HG03280 (cell line): Measurements from ENCODE around the gene TMEM131.

Experiments
- ATAC-seq: cut with Tn5 transposase; IDR thresholded peaks from one replicate; pipeline ENCODE4 v1.9.1; 2021; ENCODE audit warnings: mild to moderate bottlenecking, moderate library complexity; ENCODE audit not compliant: unreplicated experiment

The TMEM131 gene

GRCh38 chr2:97745474-97746174 lies 250.1 kb downstream of the TMEM131 start:
- no peak for ATAC-seq

GRCh38 chr2:97743913-97744312 lies 251.8 kb downstream of the TMEM131 start:
- ATAC-seq: no peak

DNA sequence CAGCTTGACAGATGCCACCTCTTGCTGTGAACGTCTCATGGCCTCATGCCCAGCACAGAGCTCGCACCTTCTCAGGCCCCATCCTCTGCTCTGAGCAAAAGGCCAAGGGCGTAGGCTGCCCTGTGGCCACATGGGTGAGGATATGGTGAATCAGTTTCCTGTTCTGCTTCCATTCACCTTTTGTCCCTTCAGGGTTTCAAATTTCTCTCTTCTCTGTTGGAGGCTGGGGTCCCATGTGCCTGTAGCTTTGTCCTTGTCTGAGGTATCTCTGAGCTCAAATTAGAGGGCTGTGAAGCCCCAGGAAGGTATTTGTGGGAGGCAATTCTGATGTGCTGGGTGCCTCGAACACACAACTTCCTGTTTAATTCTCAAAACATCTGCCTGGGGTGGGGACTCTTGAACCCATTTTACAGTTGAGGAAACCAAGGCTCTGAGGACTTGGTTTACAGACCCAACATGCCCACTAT lies 253.3 kb downstream of the TMEM131 start:
- ATAC-seq: no peak

- no peak for ATAC-seq
These were observed 254.1 kb downstream of the TMEM131 start for GRCh38 chr2:97741686-97742085.

GRCh38 chr2:97741251-97741650 lies 254.5 kb downstream of the TMEM131 start:
- ATAC-seq: no peak

DNA sequence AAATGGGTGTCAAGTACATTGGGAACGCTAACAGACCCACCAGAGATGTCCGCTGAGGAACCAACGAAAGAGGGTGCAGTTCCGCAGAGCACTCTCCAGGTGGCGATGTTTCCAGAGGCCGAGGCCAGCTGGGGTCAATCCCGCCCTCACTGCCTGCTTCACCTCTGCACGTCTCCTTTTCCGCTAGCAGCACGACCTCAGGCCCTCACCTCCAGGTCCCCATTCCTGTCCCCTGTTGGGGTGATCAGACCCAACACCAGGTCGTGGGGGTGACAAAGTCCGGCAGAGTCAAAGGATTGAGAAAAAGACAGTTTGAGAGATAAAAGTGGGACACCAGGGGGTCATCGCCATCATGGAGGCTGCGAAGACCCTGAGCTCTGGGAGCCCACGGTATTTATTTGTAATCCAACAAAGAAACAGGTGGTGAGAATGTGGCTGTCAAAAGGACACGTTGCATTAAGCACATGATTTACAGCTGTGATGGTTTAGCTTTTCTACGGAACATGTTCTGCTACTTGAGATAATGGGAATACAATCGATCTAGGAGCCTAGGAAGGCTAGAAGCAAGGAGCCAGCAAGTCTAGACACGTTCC lies 255.1 kb downstream of the TMEM131 start:
- ATAC-seq: peak; percentile 48

GRCh38 chr2:97739893-97740245 lies 255.9 kb downstream of the TMEM131 start:
- no peak for ATAC-seq

- ATAC-seq: no peak
These were observed 256.5 kb downstream of the TMEM131 start for GRCh38 chr2:97739020-97739892.

DNA sequence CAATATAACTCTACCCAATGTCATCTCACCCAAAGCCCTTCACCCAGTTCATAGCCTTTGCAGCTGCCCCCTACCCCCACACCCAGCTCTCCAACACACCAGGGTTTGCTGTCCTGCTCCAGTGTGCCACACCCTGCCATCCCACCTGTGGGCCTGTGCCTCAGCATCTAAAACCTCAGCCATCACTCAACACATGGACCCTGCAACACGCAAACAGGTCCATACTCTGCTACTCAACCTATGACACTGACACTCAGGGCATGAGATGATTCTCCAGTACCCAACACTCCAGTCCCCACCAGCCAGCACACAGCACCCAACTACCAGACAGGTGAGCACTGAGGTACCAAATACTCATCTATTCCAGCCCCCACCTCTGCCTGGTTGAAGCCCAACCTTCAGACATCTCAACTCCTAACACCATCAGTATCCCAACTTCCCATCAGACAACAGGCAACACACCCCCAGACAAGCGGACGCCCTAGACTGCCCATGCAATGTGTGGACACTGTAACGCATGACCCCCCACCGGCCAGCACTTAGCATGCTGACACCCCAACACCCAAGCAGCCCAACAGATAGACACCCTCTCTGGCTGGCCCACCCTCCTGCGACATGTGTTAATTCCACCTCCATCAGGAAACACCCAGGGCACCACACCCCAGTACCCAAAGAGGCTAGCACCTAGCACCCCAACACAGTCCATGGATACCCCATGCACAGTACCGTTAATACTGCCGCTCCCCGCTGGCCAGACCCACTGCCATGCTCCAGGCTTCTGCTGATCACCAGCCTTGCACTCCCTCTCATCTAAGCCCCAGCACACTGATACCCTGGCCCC lies 257.3 kb downstream of the TMEM131 start:
- ATAC-seq: no peak

DNA sequence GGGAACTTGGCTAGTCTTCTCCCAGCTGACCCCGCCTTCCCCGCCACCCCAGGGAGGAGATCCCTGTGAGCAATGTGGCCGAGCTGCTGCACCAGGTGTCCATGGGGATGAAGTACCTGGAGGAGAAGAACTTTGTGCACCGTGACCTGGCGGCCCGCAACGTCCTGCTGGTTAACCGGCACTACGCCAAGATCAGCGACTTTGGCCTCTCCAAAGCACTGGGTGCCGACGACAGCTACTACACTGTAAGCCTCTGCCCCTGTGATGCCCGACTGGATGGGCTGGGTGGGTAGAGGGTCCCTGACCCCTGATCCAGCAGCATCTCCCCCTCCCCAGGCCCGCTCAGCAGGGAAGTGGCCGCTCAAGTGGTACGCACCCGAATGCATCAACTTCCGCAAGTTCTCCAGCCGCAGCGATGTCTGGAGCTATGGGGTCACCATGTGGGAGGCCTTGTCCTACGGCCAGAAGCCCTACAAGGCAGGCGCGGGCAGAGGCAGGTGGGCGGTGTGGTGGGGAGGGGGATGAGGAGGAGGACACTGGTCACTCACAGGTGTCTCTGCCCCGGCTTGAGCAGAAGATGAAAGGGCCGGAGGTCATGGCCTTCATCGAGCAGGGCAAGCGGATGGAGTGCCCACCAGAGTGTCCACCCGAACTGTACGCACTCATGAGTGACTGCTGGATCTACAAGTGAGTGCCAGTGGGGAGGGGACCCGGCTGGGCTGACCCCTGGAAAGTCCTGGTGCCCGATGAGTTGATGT lies 258.1 kb downstream of the TMEM131 start:
- no peak for ATAC-seq

GRCh38 chr2:97736608-97737330 lies 259.0 kb downstream of the TMEM131 start:
- ATAC-seq: no peak

GRCh38 chr2:97736185-97736584 lies 259.6 kb downstream of the TMEM131 start:
- no peak for ATAC-seq

- no peak for ATAC-seq
These were observed 260.6 kb downstream of the TMEM131 start for GRCh38 chr2:97735161-97735561.

DNA sequence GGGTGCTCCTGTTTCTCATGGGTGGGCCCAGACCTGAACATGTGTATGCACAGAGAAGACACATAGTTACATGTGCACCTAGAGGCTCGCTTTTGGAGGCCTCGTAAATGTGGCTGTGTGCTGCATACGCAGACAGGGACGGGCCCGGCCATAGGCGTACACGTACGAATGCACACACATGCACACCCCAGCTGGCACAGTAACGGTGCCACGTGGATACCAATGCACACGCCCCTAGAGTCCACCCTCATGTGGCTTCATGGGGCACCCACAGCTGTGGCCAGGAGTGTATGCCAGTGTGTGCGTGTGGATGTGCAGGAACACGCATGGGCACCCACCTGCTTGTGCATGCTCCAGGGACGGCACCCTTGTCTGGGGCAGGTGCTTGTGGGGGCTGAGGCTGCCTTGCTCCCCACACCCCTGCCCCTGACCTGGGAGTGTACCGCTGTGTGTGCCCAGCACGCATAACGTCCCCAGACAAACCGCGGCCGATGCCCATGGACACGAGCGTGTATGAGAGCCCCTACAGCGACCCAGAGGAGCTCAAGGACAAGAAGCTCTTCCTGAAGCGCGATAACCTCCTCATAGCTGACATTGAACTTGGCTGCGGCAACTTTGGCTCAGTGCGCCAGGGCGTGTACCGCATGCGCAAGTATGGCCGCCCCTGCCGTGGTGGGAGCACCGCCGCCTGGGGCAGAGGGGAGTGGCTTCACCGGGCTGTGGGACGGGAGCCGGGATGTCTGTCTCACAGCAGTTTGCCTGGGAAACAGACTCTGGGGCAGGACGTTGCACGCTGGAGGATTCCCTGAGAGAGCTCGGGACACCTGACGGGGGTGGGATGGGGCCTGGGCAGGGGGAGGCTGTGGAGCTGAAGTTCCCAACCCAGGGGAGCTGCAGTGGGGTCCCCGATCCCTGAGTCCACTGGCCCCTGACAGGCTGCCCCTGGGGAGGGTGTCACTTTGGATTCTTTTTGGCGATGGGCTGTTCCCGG lies 261.4 kb downstream of the TMEM131 start:
- no peak for ATAC-seq

DNA sequence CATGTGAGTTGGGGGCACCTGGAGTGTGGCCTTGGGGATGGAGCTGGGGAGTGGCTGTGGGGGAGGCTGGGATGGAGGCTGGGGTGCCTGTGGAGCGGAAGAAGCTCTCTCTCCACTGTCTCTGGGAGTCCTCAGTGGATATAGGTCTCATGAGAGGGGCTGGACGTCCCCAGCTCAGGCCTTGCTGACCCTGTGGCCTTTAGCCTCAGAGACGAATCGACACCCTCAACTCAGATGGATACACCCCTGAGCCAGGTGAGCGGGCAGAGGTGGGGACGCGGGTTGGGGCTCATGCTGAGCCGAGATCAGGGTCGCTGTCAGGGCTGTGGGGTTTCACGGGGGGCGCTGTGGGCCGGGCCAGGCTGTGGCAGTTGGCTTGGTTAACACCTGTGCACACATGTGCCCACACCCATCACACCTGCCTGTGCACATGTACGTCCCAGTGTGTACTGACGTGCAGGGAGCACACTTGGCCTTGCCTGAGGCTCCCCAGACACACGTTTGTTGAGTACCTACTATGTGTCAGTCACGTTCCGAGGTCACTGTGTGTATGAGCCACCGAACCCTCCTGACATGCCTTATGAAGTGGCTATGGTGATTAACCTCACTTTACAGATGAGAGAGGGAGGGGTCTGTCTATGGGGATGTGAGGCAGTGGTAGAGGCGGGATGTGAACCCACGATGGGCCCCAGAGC lies 262.3 kb downstream of the TMEM131 start:
- no peak for ATAC-seq

DNA sequence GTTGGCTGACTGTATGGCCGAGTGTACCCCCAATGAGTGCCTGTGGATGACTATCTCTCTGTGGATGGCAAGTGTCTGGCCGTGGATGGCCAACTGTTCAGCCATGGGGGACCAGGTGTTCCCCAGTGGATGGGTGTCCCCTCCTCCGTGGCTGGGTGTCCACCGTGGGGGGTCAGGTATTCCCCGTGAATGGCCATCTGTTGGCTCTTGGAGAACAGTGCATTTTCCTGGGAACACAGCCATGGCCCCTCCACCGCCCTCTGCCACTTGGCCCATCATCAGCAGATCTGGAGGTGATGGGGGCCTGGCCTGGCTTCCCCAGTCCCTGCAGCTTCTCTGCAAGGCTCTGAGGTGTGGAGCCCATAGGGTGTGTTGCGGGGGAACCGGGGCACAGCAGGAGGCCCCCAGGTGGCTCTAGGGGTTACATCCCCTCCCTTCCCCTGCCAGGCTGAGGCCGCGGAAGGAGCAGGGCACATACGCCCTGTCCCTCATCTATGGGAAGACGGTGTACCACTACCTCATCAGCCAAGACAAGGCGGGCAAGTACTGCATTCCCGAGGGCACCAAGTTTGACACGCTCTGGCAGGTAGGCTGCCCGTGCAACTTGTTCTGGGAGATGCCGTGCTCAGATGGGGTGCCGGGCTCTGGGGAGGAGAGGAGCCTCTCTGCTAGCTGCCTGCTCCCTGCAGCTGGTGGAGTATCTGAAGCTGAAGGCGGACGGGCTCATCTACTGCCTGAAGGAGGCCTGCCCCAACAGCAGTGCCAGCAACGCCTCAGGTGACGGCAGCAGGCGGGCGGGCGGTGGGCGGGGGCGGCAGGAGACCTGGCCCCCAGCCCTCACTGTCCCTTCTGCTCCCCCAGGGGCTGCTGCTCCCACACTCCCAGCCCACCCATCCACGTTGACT lies 263.1 kb downstream of the TMEM131 start:
- ATAC-seq: no peak
